ENCODE measurements around the gene HOMER2. TPM values are rescaled to one million over a fixed set of nuclear protein-coding genes. Genes with fewer than 3 reads are reported as not detected.

Gene HOMER2
- total RNA-seq, 1 donor from 2014 or later, result 9.4 TPM

DNA sequence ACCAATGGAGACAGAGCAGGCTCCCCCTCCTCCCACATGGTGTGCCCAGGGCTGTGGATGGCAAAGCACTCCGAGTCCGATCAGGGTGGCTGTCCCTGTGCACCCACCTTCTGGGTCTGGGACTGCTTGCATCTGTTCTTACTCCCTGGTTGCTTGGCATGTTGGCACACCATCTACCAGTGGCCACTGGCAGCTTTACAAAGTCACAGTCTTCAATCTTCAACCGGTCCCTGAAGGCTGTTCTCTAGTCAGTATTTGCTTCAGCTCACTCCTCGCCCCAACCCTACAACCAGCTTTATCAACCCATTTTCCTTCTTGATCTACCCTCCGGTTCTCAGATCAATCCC is 14.8 kb downstream of the HOMER2 start:
- H3K4me1 Mint-ChIP-seq, result no peaks in the 10 kb centered on the region
- DNase-seq (no peak), ATAC-seq (ENCODE audit: low read depth) (no peak)
- CTCF ChIA-PET, result no interaction called here
- no peak overlapping the region for H3K27ac Mint-ChIP-seq
- intact Hi-C loops (cut with micrococcal nuclease), result no loop called here
- no peaks in the 10 kb centered on the region for H3K36me3 Mint-ChIP-seq (ENCODE audit: low read depth)
- peaks cover 2% of the 10 kb centered on the region for H3K27me3 Mint-ChIP-seq
- TF ChIP-seq, protein P1, sequence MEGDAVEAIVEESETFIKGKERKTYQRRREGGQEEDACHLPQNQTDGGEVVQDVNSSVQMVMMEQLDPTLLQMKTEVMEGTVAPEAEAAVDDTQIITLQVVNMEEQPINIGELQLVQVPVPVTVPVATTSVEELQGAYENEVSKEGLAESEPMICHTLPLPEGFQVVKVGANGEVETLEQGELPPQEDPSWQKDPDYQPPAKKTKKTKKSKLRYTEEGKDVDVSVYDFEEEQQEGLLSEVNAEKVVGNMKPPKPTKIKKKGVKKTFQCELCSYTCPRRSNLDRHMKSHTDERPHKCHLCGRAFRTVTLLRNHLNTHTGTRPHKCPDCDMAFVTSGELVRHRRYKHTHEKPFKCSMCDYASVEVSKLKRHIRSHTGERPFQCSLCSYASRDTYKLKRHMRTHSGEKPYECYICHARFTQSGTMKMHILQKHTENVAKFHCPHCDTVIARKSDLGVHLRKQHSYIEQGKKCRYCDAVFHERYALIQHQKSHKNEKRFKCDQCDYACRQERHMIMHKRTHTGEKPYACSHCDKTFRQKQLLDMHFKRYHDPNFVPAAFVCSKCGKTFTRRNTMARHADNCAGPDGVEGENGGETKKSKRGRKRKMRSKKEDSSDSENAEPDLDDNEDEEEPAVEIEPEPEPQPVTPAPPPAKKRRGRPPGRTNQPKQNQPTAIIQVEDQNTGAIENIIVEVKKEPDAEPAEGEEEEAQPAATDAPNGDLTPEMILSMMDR (IDR thresholded peaks at IDR 0.05), result no peak
- no peak overlapping the region for H3K4me3 Mint-ChIP-seq
- POLR2A ChIA-PET, result no interaction called here
- no peaks in the 10 kb centered on the region for H3K9me3 Mint-ChIP-seq

DNA sequence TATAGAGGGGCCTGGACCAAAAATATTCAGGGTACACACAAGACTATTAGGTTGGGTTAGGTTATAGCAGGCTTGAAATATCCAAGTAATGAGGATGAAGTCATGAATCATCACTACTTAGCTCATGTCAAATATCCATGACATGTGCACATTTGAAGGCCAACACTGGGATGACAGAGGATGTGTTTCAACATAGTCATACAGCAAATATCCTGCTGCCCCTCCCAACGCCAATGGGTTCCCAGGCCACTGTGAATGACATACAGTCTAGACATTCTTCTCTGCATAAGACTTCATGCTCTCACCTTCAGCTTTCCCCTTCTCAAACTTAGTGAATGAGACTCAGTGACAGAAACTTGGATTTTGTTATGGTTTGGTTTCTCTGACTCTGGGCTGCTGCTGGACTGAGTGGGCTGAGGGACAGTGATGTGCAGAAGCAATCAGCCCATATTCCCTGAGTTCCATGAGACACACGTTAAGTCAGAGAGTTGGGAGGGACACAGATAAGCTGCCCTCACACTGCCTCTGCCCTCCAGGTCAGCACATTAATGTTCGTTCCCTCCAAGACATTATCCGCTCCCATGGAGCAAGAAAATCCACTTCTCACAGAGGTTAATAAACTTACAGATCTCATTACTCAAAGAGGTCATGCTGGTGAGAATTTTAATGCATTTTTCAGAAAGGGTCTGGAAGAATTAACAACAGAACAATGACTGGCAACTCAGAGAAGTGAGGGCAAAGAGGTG is 15.4 kb downstream of the HOMER2 start:
- no peaks in the 10 kb centered on the region for H3K9me3 Mint-ChIP-seq
- H3K4me1 Mint-ChIP-seq, result no peaks in the 10 kb centered on the region
- ChIA-PET CTCF (no interaction called here), POLR2A (no interaction called here)
- peaks cover 2% of the 10 kb centered on the region for H3K27me3 Mint-ChIP-seq
- intact Hi-C loops (cut with micrococcal nuclease), result no loop called here
- ATAC-seq (ENCODE audit: low read depth) (no peak), DNase-seq (no peak)
- no peak overlapping the region for H3K27ac Mint-ChIP-seq
- H3K36me3 Mint-ChIP-seq (ENCODE audit: low read depth), result no peaks in the 10 kb centered on the region
- TF ChIP-seq, protein P1 (IDR thresholded peaks at IDR 0.05), result no peak
- H3K4me3 Mint-ChIP-seq, result no peak overlapping the region

DNA sequence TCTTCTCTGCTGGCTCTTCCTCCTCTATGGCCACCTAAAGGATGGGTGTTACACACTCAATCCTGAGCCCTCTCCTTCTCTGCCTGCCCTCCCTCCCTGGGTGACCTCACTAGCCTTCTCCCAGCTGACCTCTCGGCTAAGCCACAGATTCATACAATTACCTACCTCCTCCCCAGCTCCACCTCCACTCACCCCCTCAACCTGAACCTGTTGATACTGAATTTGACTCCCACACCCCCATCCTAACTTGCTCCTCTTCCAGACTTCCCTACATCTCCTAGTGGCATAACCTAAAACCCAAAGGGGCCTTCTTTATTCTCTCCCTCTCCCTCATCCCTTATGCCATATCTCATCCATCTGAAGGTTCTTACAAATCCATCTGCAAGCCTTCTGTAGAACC is 17.1 kb downstream of the HOMER2 start:
- no peak for DNase-seq
- peaks cover 2% of the 10 kb centered on the region for H3K27me3 Mint-ChIP-seq
- no peak overlapping the region for H3K4me3 Mint-ChIP-seq
- ChIA-PET CTCF (no interaction called here), POLR2A (no interaction called here)
- TF ChIP-seq, protein P1 (IDR thresholded peaks at IDR 0.05), result no peak
- H3K9me3 Mint-ChIP-seq, result no peaks in the 10 kb centered on the region
- H3K27ac Mint-ChIP-seq, result no peak overlapping the region
- intact Hi-C loops (cut with micrococcal nuclease), result no loop called here
- no peak for ATAC-seq (ENCODE audit: low read depth)
- H3K36me3 Mint-ChIP-seq (ENCODE audit: low read depth), result no peaks in the 10 kb centered on the region
- no peaks in the 10 kb centered on the region for H3K4me1 Mint-ChIP-seq

DNA sequence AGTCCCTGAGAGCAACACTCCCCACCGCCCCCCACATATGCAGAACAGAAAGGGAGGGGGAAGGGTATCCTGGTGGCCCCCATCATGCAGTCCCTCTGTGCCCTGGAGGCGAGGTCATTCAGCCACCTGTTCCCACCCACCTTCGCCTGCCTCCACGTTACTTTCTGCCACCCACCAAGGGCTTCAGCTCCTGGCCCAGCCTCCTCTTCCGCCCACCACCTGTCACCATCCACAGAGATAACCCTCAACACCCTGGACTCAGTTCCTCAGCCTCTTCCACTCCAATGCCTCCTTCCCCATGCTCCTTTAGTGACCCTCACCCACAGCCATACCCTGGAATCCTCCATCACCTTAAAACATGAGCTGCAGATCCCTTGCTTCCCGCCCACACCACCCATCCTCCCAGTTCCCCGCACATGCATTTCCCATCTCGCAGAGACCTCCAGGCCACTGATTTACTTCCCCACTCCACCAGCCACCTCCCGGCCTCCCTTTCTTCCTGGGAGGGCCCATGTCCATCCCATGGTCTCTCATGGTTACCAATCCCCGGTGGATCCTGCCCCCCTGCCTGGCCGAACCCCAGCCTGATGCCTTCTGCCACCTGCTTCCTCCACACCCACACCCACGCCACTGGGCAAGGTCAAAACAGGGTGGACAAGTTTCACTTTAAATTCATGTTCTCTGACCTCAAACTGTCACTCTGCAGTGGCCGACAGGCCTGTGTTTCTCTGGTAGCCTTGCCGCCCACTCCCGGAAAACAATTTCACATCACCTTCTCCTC is 18.2 kb downstream of the HOMER2 start:
- TF ChIP-seq, protein P1 (IDR thresholded peaks at IDR 0.05), result no peak
- intact Hi-C loops (cut with micrococcal nuclease), result no loop called here
- no peak overlapping the region for H3K27ac Mint-ChIP-seq
- no peaks in the 10 kb centered on the region for H3K36me3 Mint-ChIP-seq (ENCODE audit: low read depth)
- H3K4me1 Mint-ChIP-seq, result no peaks in the 10 kb centered on the region
- no peak overlapping the region for H3K4me3 Mint-ChIP-seq
- CTCF ChIA-PET, result no interaction called here
- peaks cover 2% of the 10 kb centered on the region for H3K27me3 Mint-ChIP-seq
- POLR2A ChIA-PET, result no interaction called here
- no peaks in the 10 kb centered on the region for H3K9me3 Mint-ChIP-seq
- no peak for ATAC-seq (ENCODE audit: low read depth)
- no peak for DNase-seq

DNA sequence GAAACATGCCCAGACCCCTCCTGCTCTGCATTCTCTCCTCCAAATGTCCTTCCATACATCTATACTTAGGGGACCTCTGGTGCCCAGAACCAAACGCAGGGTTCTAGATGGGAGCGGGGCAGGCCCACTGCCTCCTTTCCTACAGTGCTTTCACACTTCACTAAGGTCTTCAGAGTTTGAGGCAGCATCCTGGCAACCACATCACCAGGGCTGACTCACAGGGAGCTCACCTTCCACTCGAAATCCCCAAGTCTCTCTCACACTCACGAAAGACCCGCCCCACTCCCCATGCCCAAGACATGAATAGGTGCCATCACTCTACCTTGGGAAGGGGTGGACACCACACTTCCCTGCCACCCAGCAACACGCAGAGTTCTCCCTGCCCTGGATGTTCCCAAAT is 18.9 kb downstream of the HOMER2 start:
- Mint-ChIP-seq H3K4me3 (no peak overlapping the region), H3K36me3 (ENCODE audit: low read depth) (no peaks in the 10 kb centered on the region), H3K27ac (no peak overlapping the region), H3K4me1 (no peaks in the 10 kb centered on the region), H3K27me3 (no peaks in the 10 kb centered on the region), H3K9me3 (no peaks in the 10 kb centered on the region)
- no peak for ATAC-seq (ENCODE audit: low read depth)
- POLR2A ChIA-PET, result no interaction called here
- TF ChIP-seq, protein P1 (IDR thresholded peaks at IDR 0.05), result no peak
- CTCF ChIA-PET, result no interaction called here
- DNase-seq, result no peak
- intact Hi-C loops (cut with micrococcal nuclease), result no loop called here

All from activated B cell treated with CpG ODN at 0.5 μM for 24 hours (primary cell).